Liver (tissue), 9 donors: ENCODE data around the gene TACC2. TPM values are rescaled to one million over a fixed set of nuclear protein-coding genes. Genes with fewer than 3 reads are reported as not detected.

ENCODE experiments used
- DNase-seq: peaks from one replicate; pipeline ENCODE4 v3.0.0-alpha.2; 2017; ENCODE audit warnings: low spot score
- H3K27ac ChIP-seq, 2 donors: one replicate each; pipeline ENCODE4 v1.7.0; 2013; ENCODE audit warnings: inconsistent platforms in 2 of 2, low read length in 2 of 2, control low read depth in 1 of 2, low read depth in 1 of 2, mild to moderate bottlenecking in 1 of 2
- H3K27me3 ChIP-seq, 4 donors: one replicate each; pipeline versions ENCODE4 v1.6.1 to v1.7.0; 2013; ENCODE audit warnings: low read length in 3 of 4, inconsistent platforms in 1 of 4, mild to moderate bottlenecking in 1 of 4, moderate library complexity in 1 of 4; ENCODE audit not compliant: control insufficient read depth in 4 of 4, insufficient read depth in 4 of 4
- H3K36me3 ChIP-seq, 4 donors: one replicate each; pipeline versions ENCODE4 v1.6.1 to v1.7.0; 2013; ENCODE audit warnings: low read length in 3 of 4, mild to moderate bottlenecking in 3 of 4, low read depth in 1 of 4, moderate library complexity in 1 of 4; ENCODE audit not compliant: control insufficient read depth in 4 of 4, insufficient read depth in 3 of 4
- H3K4me1 ChIP-seq, 4 donors: one replicate each; pipeline versions ENCODE4 v1.6.1 to v1.7.0; 2013; ENCODE audit warnings: low read length in 3 of 4, mild to moderate bottlenecking in 3 of 4, moderate library complexity in 1 of 4; ENCODE audit not compliant: control insufficient read depth in 4 of 4, insufficient read depth in 4 of 4
- H3K4me3 ChIP-seq, 3 donors: one replicate each; pipeline versions ENCODE4 v1.6.1 to v1.7.0; 2013; ENCODE audit warnings: low read length in 3 of 3, control low read depth in 1 of 3, low read depth in 1 of 3, mild to moderate bottlenecking in 1 of 3
- H3K9ac ChIP-seq, 2 donors: one replicate each; pipeline ENCODE4 v1.7.0; 2013; ENCODE audit warnings: low read length in 2 of 2, mild to moderate bottlenecking in 2 of 2, moderate library complexity in 2 of 2, control low read depth in 1 of 2, low read depth in 1 of 2
- H3K9me3 ChIP-seq, 4 donors: one replicate each; pipeline versions ENCODE4 v1.6.1 to v1.7.0; 2013; ENCODE audit warnings: low read length in 3 of 4; ENCODE audit not compliant: control insufficient read depth in 4 of 4
- ATF3 ChIP-seq: IDR thresholded peaks from 2 replicates; pipeline ENCODE4 v1.6.1; 2016; ENCODE audit warnings: antibody characterized with exemption
- CTCF ChIP-seq: fragments of 150-350 bp; IDR thresholded peaks from 2 replicates; pipeline ENCODE4 v1.5.1; 2017; ENCODE audit warnings: improper control_type of control experiment, low read depth, low read length; ENCODE audit not compliant: missing input control
- EGR1 ChIP-seq, 2 donors: IDR thresholded peaks; 2 replicates each; pipeline ENCODE4 v1.6.1; 2016 to 2018; ENCODE audit warnings: antibody characterized with exemption in 2 of 2, low read depth in 2 of 2
- FOXA1 ChIP-seq: IDR thresholded peaks from 2 replicates; pipeline ENCODE4 v1.6.1; 2016; ENCODE audit warnings: antibody characterized with exemption
- FOXA2 ChIP-seq: IDR thresholded peaks from 2 replicates; pipeline ENCODE4 v1.6.1; 2016; ENCODE audit warnings: antibody characterized with exemption
- GABPA ChIP-seq, 2 donors: IDR thresholded peaks in 1 of 2; conservative IDR thresholded peaks in 1 of 2; 2 replicates each; pipeline ENCODE4 v1.6.1; 2016; ENCODE audit warnings: antibody characterized with exemption in 2 of 2, mild to moderate bottlenecking in 1 of 2, moderate library complexity in 1 of 2
- HNF4A ChIP-seq, 2 donors: conservative IDR thresholded peaks; 2 replicates each; pipeline ENCODE4 v1.6.1; 2016; ENCODE audit warnings: antibody characterized with exemption in 2 of 2, mild to moderate bottlenecking in 2 of 2
- HNF4G ChIP-seq: IDR thresholded peaks from 2 replicates; pipeline ENCODE4 v1.6.1; 2016; ENCODE audit warnings: antibody characterized with exemption
- JUND ChIP-seq, 2 donors: IDR thresholded peaks; 2 replicates each; pipeline ENCODE4 v1.6.1; 2016; ENCODE audit warnings: antibody characterized with exemption in 2 of 2
- MAX ChIP-seq: IDR thresholded peaks from 2 replicates; pipeline ENCODE4 v1.6.1; 2016; ENCODE audit warnings: antibody characterized with exemption
- NR2F2 ChIP-seq: IDR thresholded peaks from 2 replicates; pipeline ENCODE4 v1.6.1; 2016; ENCODE audit warnings: antibody characterized with exemption
- RAD21 ChIP-seq, 2 donors: IDR thresholded peaks; 2 replicates each; pipeline ENCODE4 v1.6.1; 2016; ENCODE audit warnings: antibody characterized with exemption in 2 of 2, mild to moderate bottlenecking in 2 of 2
- REST ChIP-seq: IDR thresholded peaks from 2 replicates; pipeline ENCODE4 v1.6.1; 2016; ENCODE audit warnings: antibody characterized with exemption, mild to moderate bottlenecking
- RXRA ChIP-seq, 2 donors: IDR thresholded peaks; 2 replicates each; pipeline ENCODE4 v1.6.1; 2017 to 2018; ENCODE audit warnings: antibody characterized with exemption in 2 of 2, mild to moderate bottlenecking in 1 of 2
- SP1 ChIP-seq: IDR thresholded peaks from 2 replicates; pipeline ENCODE4 v1.6.1; 2018; ENCODE audit warnings: antibody characterized with exemption, mild to moderate bottlenecking
- TAF1 ChIP-seq: conservative IDR thresholded peaks from 2 replicates; pipeline ENCODE4 v1.6.1; 2016; ENCODE audit warnings: antibody characterized with exemption, mild to moderate bottlenecking
- YY1 ChIP-seq: IDR thresholded peaks from 2 replicates; pipeline ENCODE4 v1.6.1; 2016; ENCODE audit warnings: antibody characterized with exemption, mild to moderate bottlenecking
- ZBTB33 ChIP-seq: IDR thresholded peaks from 2 replicates; pipeline ENCODE4 v1.6.1; 2016; ENCODE audit warnings: antibody characterized with exemption
- WGBS: extraction: QIAGEN DNeasy Blood & Tissue Kit; methylation state at CpG from one replicate; pipeline ENCODE4 v1.1.7; 2013; 5-methylcytosine and 5-hydroxymethylcytosine counted together
- polyA plus RNA-seq, 2 donors: library from polyadenylated mRNA; stranded (reverse) in 1 of 2; unstranded in 1 of 2; fragments of 200-250 nt in 1 of 2; fragments of >200 nt in 1 of 2; fragmentation: Nextera tagmentation in 1 of 2; extraction: Ambion mirVana in 1 of 2; gene quantifications; one replicate each; pipeline versions ENCODE4 v1.2.1 to v1.2.3, GENCODE V29; 2013 to 2015
- total RNA-seq, 2 donors: library from RNA; depleted of rRNA; stranded (reverse); fragments of >200 nt; gene quantifications; one replicate each; pipeline ENCODE4 v1.2.3, GENCODE V29; 2014
- donor health status: healthy.
- donor health status: healthy.
- donor health status: healthy.
- donor health status: healthy.
- donor health status: healthy.

TACC2 gene
- total and polyA plus RNA-seq, 4 donors: 1.5 to 9.1 (median 7.8) TPM

GRCh38 chr10:122007415-122007814 lies 18.5 kb downstream of the TACC2 start (continued):
- TF ChIP-seq HNF4A (conservative IDR thresholded peaks at IDR 0.05) (peak; percentile 49 to 54), CTCF (no peak), RXRA (IDR thresholded peaks at IDR 0.05) (peak in 1 of 2 donors; percentile 31), MAX (no peak), FOXA2 (peak; percentile 23), RAD21 (IDR thresholded peaks at IDR 0.05) (no peak)

GRCh38 chr10:122010405-122011050 lies 21.6 kb downstream of the TACC2 start:
- DNase-seq: no peak
- Histone ChIP-seq H3K27ac (no peak overlapping the region), H3K27me3 (no peaks in the 10 kb centered on the region), H3K4me1 (peaks cover 1 to 16% (median 11%) of the 10 kb centered on the region in 4 donors), H3K36me3 (no peaks in the 10 kb centered on the region), H3K9ac (no peak overlapping the region), H3K4me3 (no peak overlapping the region), H3K9me3 (no peaks in the 10 kb centered on the region)
- TF ChIP-seq JUND (IDR thresholded peaks at IDR 0.05) (no peak), HNF4A (conservative IDR thresholded peaks at IDR 0.05) (no peak), CTCF (no peak), FOXA1 (no peak), RAD21 (IDR thresholded peaks at IDR 0.05) (no peak), YY1 (no peak), EGR1 (IDR thresholded peaks at IDR 0.05; ENCODE audit: low read depth in 2 of 2) (no peak), GABPA (IDR thresholded peaks at IDR 0.05 in 1 of 2, conservative IDR thresholded peaks at IDR 0.05 in 1 of 2) (no peak), ZBTB33 (no peak), HNF4G (no peak), TAF1 (no peak), SP1 (no peak), MAX (no peak), NR2F2 (no peak), RXRA (IDR thresholded peaks at IDR 0.05) (no peak), REST (no peak), ATF3 (no peak), FOXA2 (no peak)
- 92% methylated on average over 4 of the region's 4 CpGs for WGBS
